Spleen (tissue), 11 donors: ENCODE measurements around the gene PLA2G4D. TPM values are rescaled to one million over a fixed set of nuclear protein-coding genes. Genes with fewer than 3 reads are reported as not detected.

Source experiments
- DNase-seq: peaks from one replicate; pipeline ENCODE4 v3.0.0-alpha.2; 2020
- H3K27ac ChIP-seq, 8 donors: fragments of 200-600 bp; sonication (generic) in 7 of 8; 1 replicate in 4 of 8; 2 replicates in 4 of 8; pipeline versions ENCODE4 v1.5.0 to v1.8.0; 2016 to 2021; ENCODE audit warnings: inconsistent platforms in 4 of 8, mild to moderate bottlenecking in 4 of 8, moderate library complexity in 1 of 8
- H3K27me3 ChIP-seq, 7 donors: fragments of 200-600 bp; sonication (generic) in 6 of 7; replicated peaks in 1 of 7; 1 replicate in 4 of 7; 2 replicates in 3 of 7; pipeline versions ENCODE4 v1.5.0 to v1.8.0; 2016 to 2021; ENCODE audit warnings: inconsistent platforms in 3 of 7, mild to moderate bottlenecking in 1 of 7
- H3K36me3 ChIP-seq, 6 donors: fragments of 200-600 bp; sonication (generic) in 5 of 6; 1 replicate in 4 of 6; 2 replicates in 2 of 6; pipeline versions ENCODE4 v1.5.0 to v1.8.0; 2016 to 2021; ENCODE audit warnings: inconsistent platforms in 2 of 6
- H3K4me1 ChIP-seq, 6 donors: fragments of 200-600 bp; sonication (generic) in 5 of 6; 1 replicate in 3 of 6; 2 replicates in 3 of 6; pipeline versions ENCODE4 v1.5.0 to v1.8.0; 2016 to 2021; ENCODE audit warnings: inconsistent platforms in 3 of 6
- H3K4me3 ChIP-seq, 8 donors: fragments of 200-600 bp; sonication (generic) in 7 of 8; 1 replicate in 4 of 8; 2 replicates in 4 of 8; pipeline versions ENCODE4 v1.5.0 to v1.8.0; 2016 to 2021; ENCODE audit warnings: inconsistent platforms in 4 of 8, mild to moderate bottlenecking in 4 of 8, moderate library complexity in 2 of 8
- H3K9me3 ChIP-seq, 8 donors: fragments of 200-600 bp; sonication (generic) in 7 of 8; 1 replicate in 4 of 8; 2 replicates in 4 of 8; pipeline versions ENCODE4 v1.5.0 to v1.8.0; 2016 to 2021; ENCODE audit warnings: inconsistent platforms in 4 of 8
- POLR2A ChIP-seq, 3 donors: fragments of 450-650 bp; IDR thresholded peaks; one replicate each; pipeline ENCODE4 v1.5.1; 2017; ENCODE audit warnings: antibody characterized with exemption in 3 of 3, mild to moderate bottlenecking in 1 of 3
- POLR2AphosphoS5 ChIP-seq, 3 donors: sonication (generic); formaldehyde crosslinking; IDR thresholded peaks; one replicate each; pipeline ENCODE4 v1.5.1; 2017; ENCODE audit warnings: antibody characterized with exemption in 3 of 3
- WGBS, 5 donors: extraction: QIAGEN DNeasy Blood & Tissue Kit in 3 of 5; methylation state at CpG; one replicate each; pipeline versions ENCODE4 v1.1.5 to v1.1.7; 2013 to 2018; 5-methylcytosine and 5-hydroxymethylcytosine counted together
- intact Hi-C: fragments of 100-400 bp; cut with DNase I; formaldehyde crosslinking; loops from one replicate; pipeline ENCODE4 v1.15.0; 2023; ENCODE audit warnings: low total_unique reads
- polyA plus RNA-seq, 3 donors: library from polyadenylated mRNA; stranded (reverse); fragments of 200-250 nt; gene quantifications; one replicate each; pipeline ENCODE4 v1.2.1, GENCODE V29; 2013
- total RNA-seq, 7 donors: library from RNA; depleted of rRNA in 3 of 7; stranded (reverse); fragments of >200 nt in 3 of 7; fragmentation: NEBNext Ultra II Directional in 4 of 7; extraction: Animal tissue kit (Norgen Biotek cat#: 25700) in 4 of 7; gene quantifications; one replicate each; pipeline versions ENCODE4 v1.1.0 to v1.2.1, GENCODE V29; 2016 to 2021
- TF ChIP-seq, protein P1 (sequence below), 11 experiments: fragments of 200-600 bp in 7 of 11; fragments of 450-650 bp in 4 of 11; sonication (generic) in 4 of 11; IDR thresholded peaks in 8 of 11; conservative IDR thresholded peaks in 3 of 11; 1 replicate in 7 of 11; 2 replicates in 4 of 11; pipeline versions ENCODE4 v1.4.0 to v1.8.0; 2016 to 2021; ENCODE audit warnings: antibody characterized with exemption in 11 of 11, inconsistent platforms in 4 of 11, mild to moderate bottlenecking in 1 of 11
- donor health status: healthy with polysubstance abuse.
- donor health status: DM: no; HTN: no; CAD: no; lungs with moderate emphysema.
- donor health status: DM: no; HTN: no; CAD: no.
- donor health status: Bipolar disorder and iron deficiency.
- donor health status: healthy.
- donor health status: DM: no; HTN: no; CAD: no.
- donor health status: DM: yes; HTN: yes; CAD: no.

Gene PLA2G4D
- total and polyA plus RNA-seq, 10 donors: not detected

GRCh38 chr15:42070279-42070975 lies 23.9 kb downstream of the PLA2G4D start:
- H3K27ac ChIP-seq: no peak overlapping the region
- peaks cover 0 to 46% (median 0%) of the 10 kb centered on the region in 7 donors for H3K27me3 ChIP-seq
- 87 to 97% (median 89%) methylated on average over 11 to 16 of the region's 16 CpGs for WGBS, 5 donors
- intact Hi-C loops: no loop called here
- no peaks in the 10 kb centered on the region for H3K4me1 ChIP-seq
- H3K9me3 ChIP-seq: peaks cover 0 to 17% (median 10%) of the 10 kb centered on the region in 8 donors
- TF ChIP-seq, protein P1, sequence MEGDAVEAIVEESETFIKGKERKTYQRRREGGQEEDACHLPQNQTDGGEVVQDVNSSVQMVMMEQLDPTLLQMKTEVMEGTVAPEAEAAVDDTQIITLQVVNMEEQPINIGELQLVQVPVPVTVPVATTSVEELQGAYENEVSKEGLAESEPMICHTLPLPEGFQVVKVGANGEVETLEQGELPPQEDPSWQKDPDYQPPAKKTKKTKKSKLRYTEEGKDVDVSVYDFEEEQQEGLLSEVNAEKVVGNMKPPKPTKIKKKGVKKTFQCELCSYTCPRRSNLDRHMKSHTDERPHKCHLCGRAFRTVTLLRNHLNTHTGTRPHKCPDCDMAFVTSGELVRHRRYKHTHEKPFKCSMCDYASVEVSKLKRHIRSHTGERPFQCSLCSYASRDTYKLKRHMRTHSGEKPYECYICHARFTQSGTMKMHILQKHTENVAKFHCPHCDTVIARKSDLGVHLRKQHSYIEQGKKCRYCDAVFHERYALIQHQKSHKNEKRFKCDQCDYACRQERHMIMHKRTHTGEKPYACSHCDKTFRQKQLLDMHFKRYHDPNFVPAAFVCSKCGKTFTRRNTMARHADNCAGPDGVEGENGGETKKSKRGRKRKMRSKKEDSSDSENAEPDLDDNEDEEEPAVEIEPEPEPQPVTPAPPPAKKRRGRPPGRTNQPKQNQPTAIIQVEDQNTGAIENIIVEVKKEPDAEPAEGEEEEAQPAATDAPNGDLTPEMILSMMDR (IDR thresholded peaks at IDR 0.05 in 8 of 11, conservative IDR thresholded peaks at IDR 0.05 in 3 of 11): no peak
- TF ChIP-seq POLR2AphosphoS5 (IDR thresholded peaks at IDR 0.05) (no peak), POLR2A (IDR thresholded peaks at IDR 0.05) (no peak)
- no peak overlapping the region for H3K4me3 ChIP-seq
- DNase-seq: no peak
- H3K36me3 ChIP-seq: no peaks in the 10 kb centered on the region

DNA sequence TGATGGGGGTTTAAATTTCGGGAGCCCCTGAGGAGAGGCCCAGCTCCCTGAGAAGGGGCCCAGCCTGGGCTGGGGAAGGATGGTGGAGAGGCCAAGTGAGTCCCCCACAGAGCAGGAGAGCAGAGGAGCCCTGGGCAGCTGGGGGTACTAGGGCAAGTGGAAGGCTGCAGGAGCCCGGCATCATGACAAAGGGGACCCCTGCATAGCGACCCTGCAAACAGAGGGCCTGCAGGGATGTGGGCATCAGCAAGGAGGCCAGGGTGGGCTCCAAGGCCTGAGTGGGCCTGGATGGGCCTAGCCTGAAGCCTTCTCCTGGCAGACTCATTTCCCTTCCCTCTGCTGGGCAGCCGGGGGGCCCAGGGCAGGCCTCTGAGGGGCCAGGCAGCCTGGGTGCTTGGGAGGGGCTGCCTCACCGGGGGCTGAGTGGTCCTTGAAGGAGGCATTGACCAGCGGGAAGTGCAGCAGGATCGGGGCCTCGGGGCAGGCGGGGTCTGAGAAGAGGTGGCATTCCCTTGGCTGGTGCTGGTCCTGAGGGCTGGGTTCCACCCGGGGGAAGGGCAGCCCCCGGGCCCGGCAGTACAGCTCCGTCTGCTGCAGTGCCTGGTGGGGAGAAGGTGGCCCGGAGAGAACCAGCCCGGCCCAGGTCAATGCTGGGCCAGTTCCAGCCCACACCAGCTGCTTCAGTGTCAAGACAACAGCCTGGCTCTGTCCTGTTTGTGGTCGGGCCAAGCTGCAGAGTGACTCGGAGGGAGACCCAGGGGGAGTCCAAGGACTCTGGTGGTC lies 24.7 kb downstream of the PLA2G4D start:
- TF ChIP-seq, protein P1 (IDR thresholded peaks at IDR 0.05 in 8 of 11, conservative IDR thresholded peaks at IDR 0.05 in 3 of 11): no peak
- TF ChIP-seq POLR2A (IDR thresholded peaks at IDR 0.05) (no peak), POLR2AphosphoS5 (IDR thresholded peaks at IDR 0.05) (no peak)
- intact Hi-C loops: no loop called here
- Histone ChIP-seq H3K36me3 (no peaks in the 10 kb centered on the region), H3K4me3 (no peak overlapping the region), H3K27ac (no peak overlapping the region), H3K4me1 (no peaks in the 10 kb centered on the region), H3K9me3 (peaks cover 0 to 17% (median 10%) of the 10 kb centered on the region in 8 donors), H3K27me3 (peaks cover 0 to 52% (median 0%) of the 10 kb centered on the region in 7 donors)
- no peak for DNase-seq
- WGBS, 5 donors: 83 to 92% (median 84%) methylated on average over 12 to 17 of the region's 17 CpGs

- TF ChIP-seq POLR2A (IDR thresholded peaks at IDR 0.05) (no peak), POLR2AphosphoS5 (IDR thresholded peaks at IDR 0.05) (no peak)
- TF ChIP-seq, protein P1 (IDR thresholded peaks at IDR 0.05 in 8 of 11, conservative IDR thresholded peaks at IDR 0.05 in 3 of 11): no peak
- no peak for DNase-seq
- intact Hi-C loops: no loop called here
These were observed 25.3 kb downstream of the PLA2G4D start for GRCh38 chr15:42069025-42069424.

GRCh38 chr15:42068601-42069000 lies 25.8 kb downstream of the PLA2G4D start:
- Histone ChIP-seq H3K27me3 (peaks cover 0 to 58% (median 0%) of the 10 kb centered on the region in 7 donors), H3K4me1 (no peaks in the 10 kb centered on the region), H3K9me3 (peaks cover 0 to 17% (median 10%) of the 10 kb centered on the region in 8 donors), H3K36me3 (no peaks in the 10 kb centered on the region), H3K4me3 (no peak overlapping the region), H3K27ac (no peak overlapping the region)
- TF ChIP-seq POLR2AphosphoS5 (IDR thresholded peaks at IDR 0.05): no peak
- TF ChIP-seq, protein P1 (IDR thresholded peaks at IDR 0.05 in 8 of 11, conservative IDR thresholded peaks at IDR 0.05 in 3 of 11): no peak
- TF ChIP-seq POLR2A (IDR thresholded peaks at IDR 0.05): no peak
- no peak for DNase-seq
- 77 to 96% (median 95%) methylated on average over 5 to 14 of the region's 14 CpGs; no CpG with 5 or more reads in 1 of the 5 donors for WGBS, 5 donors
- intact Hi-C loops: no loop called here

More at GRCh38 chr15:42069025-42069424, 25.3 kb downstream of the PLA2G4D start:
- Histone ChIP-seq H3K4me3 (no peak overlapping the region), H3K27me3 (peaks cover 0 to 58% (median 0%) of the 10 kb centered on the region in 7 donors), H3K27ac (no peak overlapping the region), H3K36me3 (no peaks in the 10 kb centered on the region), H3K4me1 (no peaks in the 10 kb centered on the region), H3K9me3 (peaks cover 0 to 17% (median 10%) of the 10 kb centered on the region in 8 donors)
- 82 to 86% (median 84%) methylated on average over 7 of the region's 7 CpGs for WGBS, 5 donors
